Astrocyte (in vitro differentiated cells and primary cell): ENCODE data around the gene DTNB. TPM values are rescaled to one million over a fixed set of nuclear protein-coding genes. Genes with fewer than 3 reads are reported as not detected.

Source experiments
- DNase-seq: peaks from one replicate; pipeline ENCODE4 v3.0.0-alpha.2; 2010; ENCODE audit warnings: low read depth
- FAIRE-seq: peaks from 2 replicates; lab custom pipeline; 2011; peaks lifted over from hg19 to GRCh38; lab: Jason Lieb, UNC
- H2AFZ ChIP-seq: 2 replicates; pipeline ENCODE4 v1.6.0; 2012; ENCODE audit warnings: low read depth, low read length, inconsistent platforms
- H3K27ac ChIP-seq: 2 replicates; pipeline ENCODE4 v1.5.1; 2011; ENCODE audit warnings: low read depth, low read length, inconsistent platforms
- H3K27me3 ChIP-seq: 2 replicates; pipeline ENCODE4 v1.6.0; 2011; ENCODE audit warnings: low read length, inconsistent platforms; ENCODE audit not compliant: insufficient read depth
- H3K36me3 ChIP-seq: 2 replicates; pipeline ENCODE4 v1.5.1; 2011; ENCODE audit warnings: low read length, inconsistent platforms; ENCODE audit not compliant: insufficient read depth
- H3K4me1 ChIP-seq: 2 replicates; pipeline ENCODE4 v1.5.1; 2011; ENCODE audit warnings: low read length, inconsistent platforms; ENCODE audit not compliant: insufficient read depth
- H3K4me2 ChIP-seq: 2 replicates; pipeline ENCODE4 v1.6.0; 2012; ENCODE audit warnings: low read length, inconsistent platforms
- H3K4me3 ChIP-seq: 2 replicates; pipeline ENCODE4 v1.5.1; 2011; ENCODE audit warnings: low read depth, mild to moderate bottlenecking, low read length, inconsistent platforms; ENCODE audit not compliant: insufficient read depth
- H3K79me2 ChIP-seq: 2 replicates; pipeline ENCODE4 v1.6.0; 2012; ENCODE audit warnings: mild to moderate bottlenecking, low read length, inconsistent platforms; ENCODE audit not compliant: insufficient read depth
- H3K9ac ChIP-seq: 2 replicates; pipeline ENCODE4 v1.6.0; 2012; ENCODE audit warnings: mild to moderate bottlenecking, low read length, inconsistent platforms
- H3K9me3 ChIP-seq: 2 replicates; pipeline ENCODE4 v1.5.1; 2012; ENCODE audit warnings: low read depth, mild to moderate bottlenecking, low read length, inconsistent platforms; ENCODE audit not compliant: insufficient read depth
- H4K20me1 ChIP-seq: 2 replicates; pipeline ENCODE4 v1.6.0; 2012; ENCODE audit warnings: low read length, inconsistent platforms; ENCODE audit not compliant: insufficient read depth
- H3K27ac Mint-ChIP-seq: one replicate; pipeline ENCODE4 v1.8.0; 2021; ENCODE audit warnings: mild to moderate bottlenecking, mixed read lengths; ENCODE audit not compliant: unreplicated experiment
- H3K27me3 Mint-ChIP-seq: one replicate; pipeline ENCODE4 v1.8.0; 2021; ENCODE audit warnings: low read depth, mixed read lengths; ENCODE audit not compliant: unreplicated experiment
- H3K36me3 Mint-ChIP-seq: one replicate; pipeline ENCODE4 v1.8.0; 2021; ENCODE audit warnings: low read depth, mixed read lengths; ENCODE audit not compliant: unreplicated experiment
- H3K4me1 Mint-ChIP-seq: one replicate; pipeline ENCODE4 v1.8.0; 2021; ENCODE audit warnings: low read depth, mixed read lengths; ENCODE audit not compliant: unreplicated experiment
- H3K4me3 Mint-ChIP-seq: one replicate; pipeline ENCODE4 v1.8.0; 2021; ENCODE audit warnings: mild to moderate bottlenecking, moderate library complexity, mixed read lengths; ENCODE audit not compliant: unreplicated experiment
- H3K9me3 Mint-ChIP-seq: one replicate; pipeline ENCODE4 v1.8.0; 2021; ENCODE audit warnings: mild to moderate bottlenecking, mixed read lengths; ENCODE audit not compliant: unreplicated experiment
- CTCF ChIP-seq: IDR thresholded peaks from 2 replicates; pipeline ENCODE4 v1.5.1; 2011; ENCODE audit warnings: low read depth, mild to moderate bottlenecking, inconsistent platforms, low read length, moderate library complexity; ENCODE audit not compliant: insufficient read depth
- EZH2 ChIP-seq: IDR thresholded peaks from 2 replicates; pipeline ENCODE4 v1.6.1; 2012; ENCODE audit warnings: mild to moderate bottlenecking, low read length, inconsistent platforms; ENCODE audit not compliant: insufficient read depth
- total RNA-seq: library from RNA; stranded (reverse); gene quantifications from 2 replicates; pipeline ENCODE4 v1.2.1, GENCODE V29; 2021

DTNB gene
- total RNA-seq, 1 donor from 2014 or later, result 5.1 TPM

GRCh38 chr2:25632396-25632795 is 41.0 kb downstream of the DTNB start:
- H3K27me3 Mint-ChIP-seq, result no peaks in the 10 kb centered on the region
- FAIRE-seq (no peak), DNase-seq (no peak)
- Histone ChIP-seq H3K4me1 (no peaks in the 10 kb centered on the region), H3K9ac (no peak overlapping the region), H4K20me1 (no peaks in the 10 kb centered on the region), H3K79me2 (no peaks in the 10 kb centered on the region), H3K27ac (no peak overlapping the region), H2AFZ (no peak overlapping the region), H3K36me3 (no peaks in the 10 kb centered on the region), H3K27me3 (no peaks in the 10 kb centered on the region), H3K4me2 (no peak overlapping the region), H3K9me3 (no peaks in the 10 kb centered on the region), H3K4me3 (no peak overlapping the region)
- no peak overlapping the region for H3K4me3 Mint-ChIP-seq
- no peaks in the 10 kb centered on the region for H3K9me3 Mint-ChIP-seq
- peaks cover 5% of the 10 kb centered on the region for H3K36me3 Mint-ChIP-seq
- H3K4me1 Mint-ChIP-seq, result no peaks in the 10 kb centered on the region
- TF ChIP-seq CTCF, result no peak
- no peak for TF ChIP-seq EZH2
- H3K27ac Mint-ChIP-seq, result no peak overlapping the region

GRCh38 chr2:25624635-25625034 is 48.7 kb downstream of the DTNB start:
- H3K9me3 Mint-ChIP-seq, result no peaks in the 10 kb centered on the region
- DNase-seq (no peak), FAIRE-seq (no peak)
- no peak for TF ChIP-seq CTCF
- no peak for TF ChIP-seq EZH2
- Histone ChIP-seq H3K9ac (no peak overlapping the region), H4K20me1 (no peaks in the 10 kb centered on the region), H3K4me1 (no peaks in the 10 kb centered on the region), H3K27ac (no peak overlapping the region), H3K4me3 (no peak overlapping the region), H3K4me2 (no peak overlapping the region), H3K79me2 (no peaks in the 10 kb centered on the region), H3K36me3 (no peaks in the 10 kb centered on the region), H3K9me3 (no peaks in the 10 kb centered on the region), H3K27me3 (no peaks in the 10 kb centered on the region), H2AFZ (no peak overlapping the region)
- no peaks in the 10 kb centered on the region for H3K4me1 Mint-ChIP-seq
- H3K4me3 Mint-ChIP-seq, result no peak overlapping the region
- H3K27ac Mint-ChIP-seq, result no peak overlapping the region
- peaks cover 2% of the 10 kb centered on the region for H3K36me3 Mint-ChIP-seq
- no peaks in the 10 kb centered on the region for H3K27me3 Mint-ChIP-seq

GRCh38 chr2:25623361-25623760 is 50.0 kb downstream of the DTNB start:
- Histone ChIP-seq H3K9me3 (no peaks in the 10 kb centered on the region), H3K36me3 (no peaks in the 10 kb centered on the region), H2AFZ (no peak overlapping the region), H3K9ac (no peak overlapping the region), H3K79me2 (no peaks in the 10 kb centered on the region), H3K4me1 (peaks cover 7% of the 10 kb centered on the region), H3K4me2 (no peak overlapping the region), H3K27me3 (no peaks in the 10 kb centered on the region), H4K20me1 (no peaks in the 10 kb centered on the region), H3K27ac (no peak overlapping the region), H3K4me3 (no peak overlapping the region)
- Mint-ChIP-seq H3K4me3 (no peak overlapping the region), H3K4me1 (peaks cover 5% of the 10 kb centered on the region), H3K9me3 (no peaks in the 10 kb centered on the region), H3K36me3 (peaks cover 2% of the 10 kb centered on the region), H3K27ac (no peak overlapping the region), H3K27me3 (no peaks in the 10 kb centered on the region)
- TF ChIP-seq CTCF (no peak), EZH2 (no peak)
- DNase-seq, result no peak
- no peak for FAIRE-seq
